ENCODE data around the gene ZFP1.

DNA sequence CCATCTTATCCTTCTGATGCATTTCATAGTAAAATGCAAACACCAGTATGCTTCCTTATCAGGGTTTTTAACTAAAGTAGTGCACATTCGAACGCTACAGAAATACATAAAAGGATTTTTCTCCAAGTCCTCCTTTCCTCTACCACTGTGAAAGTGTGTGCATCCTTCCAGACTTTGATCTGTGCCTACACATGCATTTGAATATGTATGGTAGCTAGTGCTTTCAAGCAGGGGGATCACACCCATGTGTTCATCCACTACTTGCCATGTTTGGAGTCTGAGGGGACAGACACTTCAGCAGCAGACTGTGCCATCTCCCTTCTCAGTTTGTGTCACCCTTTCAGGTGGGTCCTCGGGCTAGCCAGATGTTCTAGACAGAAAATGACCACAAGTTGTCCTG is 46.7 kb upstream of the ZFP1 start:
- TF ChIP-seq POLR2A (IDR thresholded peaks at IDR 0.05; ENCODE audit: low read depth, low read length) (no peak), POU2F2 (IDR thresholded peaks at IDR 0.05; ENCODE audit: low read depth, low read length) (no peak)

Data from GM12891 (cell line).